ENCODE data around the gene PTPRG. TPM values are rescaled to one million over a fixed set of nuclear protein-coding genes. Genes with fewer than 3 reads are reported as not detected.

Gene PTPRG
- total RNA-seq, 1 donor: 148 TPM

GRCh38 chr3:61985020-61985419, 423.6 kb downstream of the PTPRG start:
- no peak for TF ChIP-seq CTCF (IDR thresholded peaks at IDR 0.05; ENCODE audit: extremely low read depth, low read depth, low read length)
- Histone ChIP-seq H3K9me3 (ENCODE audit: low read depth, low read length) (no peaks in the 10 kb centered on the region), H4K20me1 (ENCODE audit: insufficient read depth, low read length) (no peaks in the 10 kb centered on the region), H3K27ac (ENCODE audit: low read depth, low read length) (peak overlapping the region; percentile 36), H3K36me3 (ENCODE audit: insufficient read depth, low read length) (no peaks in the 10 kb centered on the region), H3K27me3 (ENCODE audit: insufficient read depth, low read length) (no peaks in the 10 kb centered on the region), H3K4me2 (ENCODE audit: insufficient read depth, low read length) (no peak overlapping the region), H2AFZ (ENCODE audit: low read length) (peak overlapping the region; percentile 54), H3K4me1 (ENCODE audit: insufficient read depth, low read length) (peaks cover 10% of the 10 kb centered on the region), H3K4me3 (ENCODE audit: insufficient read depth, low read length) (no peak overlapping the region), H3K79me2 (ENCODE audit: insufficient read depth, low read length) (peaks cover 3% of the 10 kb centered on the region)
- peak; percentile 21 for DNase-seq (ENCODE audit: insufficient read length, low spot score, missing footprints)

- Histone ChIP-seq H3K79me2 (ENCODE audit: insufficient read depth, low read length) (peaks cover 3% of the 10 kb centered on the region), H3K4me3 (ENCODE audit: insufficient read depth, low read length) (no peak overlapping the region), H4K20me1 (ENCODE audit: insufficient read depth, low read length) (no peaks in the 10 kb centered on the region), H2AFZ (ENCODE audit: low read length) (no peak overlapping the region), H3K4me1 (ENCODE audit: insufficient read depth, low read length) (peaks cover 10% of the 10 kb centered on the region), H3K27me3 (ENCODE audit: insufficient read depth, low read length) (no peaks in the 10 kb centered on the region), H3K9me3 (ENCODE audit: low read depth, low read length) (no peaks in the 10 kb centered on the region), H3K27ac (ENCODE audit: low read depth, low read length) (no peak overlapping the region), H3K36me3 (ENCODE audit: insufficient read depth, low read length) (no peaks in the 10 kb centered on the region), H3K4me2 (ENCODE audit: insufficient read depth, low read length) (no peak overlapping the region)
- no peak for DNase-seq (ENCODE audit: insufficient read length, low spot score, missing footprints)
- no peak for TF ChIP-seq CTCF (IDR thresholded peaks at IDR 0.05; ENCODE audit: extremely low read depth, low read depth, low read length)
Observed at GRCh38 chr3:61986473-61986872, 425.1 kb downstream of the PTPRG start.

- Histone ChIP-seq H2AFZ (ENCODE audit: low read length) (no peak overlapping the region), H3K4me1 (ENCODE audit: insufficient read depth, low read length) (peaks cover 8% of the 10 kb centered on the region), H3K27ac (ENCODE audit: low read depth, low read length) (no peak overlapping the region), H3K79me2 (ENCODE audit: insufficient read depth, low read length) (peaks cover 2% of the 10 kb centered on the region), H3K4me2 (ENCODE audit: insufficient read depth, low read length) (no peak overlapping the region), H4K20me1 (ENCODE audit: insufficient read depth, low read length) (no peaks in the 10 kb centered on the region), H3K4me3 (ENCODE audit: insufficient read depth, low read length) (no peak overlapping the region), H3K36me3 (ENCODE audit: insufficient read depth, low read length) (no peaks in the 10 kb centered on the region), H3K27me3 (ENCODE audit: insufficient read depth, low read length) (no peaks in the 10 kb centered on the region), H3K9me3 (ENCODE audit: low read depth, low read length) (no peaks in the 10 kb centered on the region)
- TF ChIP-seq CTCF (IDR thresholded peaks at IDR 0.05; ENCODE audit: extremely low read depth, low read depth, low read length): no peak
- DNase-seq (ENCODE audit: insufficient read length, low spot score, missing footprints): no peak
Observed at GRCh38 chr3:61989681-61990080, 428.3 kb downstream of the PTPRG start.

GRCh38 chr3:61990327-61991027, 429.1 kb downstream of the PTPRG start:
- Histone ChIP-seq H2AFZ (ENCODE audit: low read length) (no peak overlapping the region), H3K4me1 (ENCODE audit: insufficient read depth, low read length) (no peaks in the 10 kb centered on the region)

More at GRCh38 chr3:61990327-61991027, 429.1 kb downstream of the PTPRG start:
- Histone ChIP-seq H3K36me3 (ENCODE audit: insufficient read depth, low read length) (no peaks in the 10 kb centered on the region), H4K20me1 (ENCODE audit: insufficient read depth, low read length) (no peaks in the 10 kb centered on the region), H3K4me3 (ENCODE audit: insufficient read depth, low read length) (no peak overlapping the region), H3K9me3 (ENCODE audit: low read depth, low read length) (no peaks in the 10 kb centered on the region), H3K27me3 (ENCODE audit: insufficient read depth, low read length) (no peaks in the 10 kb centered on the region), H3K27ac (ENCODE audit: low read depth, low read length) (no peak overlapping the region), H3K4me2 (ENCODE audit: insufficient read depth, low read length) (no peak overlapping the region), H3K79me2 (ENCODE audit: insufficient read depth, low read length) (no peaks in the 10 kb centered on the region)
- DNase-seq (ENCODE audit: insufficient read length, low spot score, missing footprints): no peak
- no peak for TF ChIP-seq CTCF (IDR thresholded peaks at IDR 0.05; ENCODE audit: extremely low read depth, low read depth, low read length)

Measured in osteoblast (primary cell).